ENCODE results near the gene SKOR2. TPM values are rescaled to one million over a fixed set of nuclear protein-coding genes. Genes with fewer than 3 reads are reported as not detected.

The SKOR2 gene
- total RNA-seq, 4 donors from 2014 or later = not detected

- no peak overlapping the region for H3K27ac ChIP-seq
- TF ChIP-seq CTCF (IDR thresholded peaks at IDR 0.05) = no peak
- no peak for TF ChIP-seq POLR2A (IDR thresholded peaks at IDR 0.05)
- no peaks in the 10 kb centered on the region for H3K4me1 ChIP-seq
- H3K9me3 ChIP-seq = no peaks in the 10 kb centered on the region
- H3K27me3 ChIP-seq = peaks cover 0 to 35% of the 10 kb centered on the region in 2 donors
- DNase-seq = no peak
- H3K4me3 ChIP-seq = no peak overlapping the region
- H3K36me3 ChIP-seq = no peaks in the 10 kb centered on the region
Observed at GRCh38 chr18:47247036-47247415, 4.4 kb downstream of the SKOR2 start.

- peaks cover 0 to 32% of the 10 kb centered on the region in 2 donors for H3K27me3 ChIP-seq
- H3K36me3 ChIP-seq = no peaks in the 10 kb centered on the region
- H3K4me3 ChIP-seq = no peak overlapping the region
- TF ChIP-seq POLR2A (IDR thresholded peaks at IDR 0.05) = no peak
- no peak for TF ChIP-seq CTCF (IDR thresholded peaks at IDR 0.05)
- no peak overlapping the region for H3K27ac ChIP-seq
- H3K9me3 ChIP-seq = no peaks in the 10 kb centered on the region
- H3K4me1 ChIP-seq = no peaks in the 10 kb centered on the region
- DNase-seq = no peak
Observed at GRCh38 chr18:47246027-47246971, 5.2 kb downstream of the SKOR2 start.

GRCh38 chr18:47244086-47244485 is 7.4 kb downstream of the SKOR2 start:
- peaks cover 0 to 30% of the 10 kb centered on the region in 2 donors for H3K27me3 ChIP-seq
- no peaks in the 10 kb centered on the region for H3K9me3 ChIP-seq
- no peak overlapping the region for H3K4me3 ChIP-seq
- no peak for DNase-seq
- H3K4me1 ChIP-seq = no peaks in the 10 kb centered on the region
- TF ChIP-seq POLR2A (IDR thresholded peaks at IDR 0.05) (no peak), CTCF (IDR thresholded peaks at IDR 0.05) (no peak)
- H3K36me3 ChIP-seq = no peaks in the 10 kb centered on the region
- no peak overlapping the region for H3K27ac ChIP-seq

GRCh38 chr18:47235096-47235495 is 16.4 kb downstream of the SKOR2 start:
- no peak for TF ChIP-seq CTCF (IDR thresholded peaks at IDR 0.05)
- no peak for TF ChIP-seq POLR2A (IDR thresholded peaks at IDR 0.05)
- no peak overlapping the region for H3K27ac ChIP-seq
- no peaks in the 10 kb centered on the region for H3K27me3 ChIP-seq
- no peaks in the 10 kb centered on the region for H3K36me3 ChIP-seq
- H3K4me3 ChIP-seq = no peak overlapping the region
- H3K4me1 ChIP-seq = no peaks in the 10 kb centered on the region
- DNase-seq = no peak
- no peaks in the 10 kb centered on the region for H3K9me3 ChIP-seq

GRCh38 chr18:47226660-47227059 is 24.8 kb downstream of the SKOR2 start:
- Histone ChIP-seq H3K27me3 (no peaks in the 10 kb centered on the region), H3K4me1 (no peaks in the 10 kb centered on the region), H3K36me3 (no peaks in the 10 kb centered on the region), H3K9me3 (no peaks in the 10 kb centered on the region), H3K27ac (no peak overlapping the region), H3K4me3 (no peak overlapping the region)
- TF ChIP-seq CTCF (IDR thresholded peaks at IDR 0.05) = no peak
- no peak for TF ChIP-seq POLR2A (IDR thresholded peaks at IDR 0.05)
- no peak for DNase-seq

Measured in Peyer's patch (tissue), 4 donors.